Body of pancreas (tissue), 4 donors: ENCODE data around the gene PPP2R3B.
"Not testable (repeated sequence)": the region's sequence is repeated elsewhere in the genome, so short reads cannot be mapped to it uniquely, and the experiment has no call there.

Experiments
- CTCF ChIP-seq, 7 experiments: fragments of 450-650 bp in 4 of 7; fragments of 200-600 bp in 3 of 7; sonication (generic) in 3 of 7; IDR thresholded peaks; one replicate each; pipeline ENCODE4 v1.5.1; 2016 to 2019; ENCODE audit warnings: antibody characterized with exemption in 7 of 7
- POLR2A ChIP-seq, 3 donors: fragments of 450-650 bp; IDR thresholded peaks; one replicate each; pipeline ENCODE4 v1.6.1; 2016; ENCODE audit warnings: antibody characterized with exemption in 3 of 3, mild to moderate bottlenecking in 2 of 3

GRCh38 chrX:385736-386135 lies 971 bp downstream of the PPP2R3B start:
- TF ChIP-seq CTCF, POLR2A (IDR thresholded peaks at IDR 0.05): not testable (repeated sequence)
